Uterus (tissue), 2 donors: ENCODE data around the gene SMG9.

Experiments used
- CTCF ChIP-seq, 4 experiments: fragments of 200-600 bp in 2 of 4; fragments of 450-650 bp in 2 of 4; sonication (generic) in 2 of 4; IDR thresholded peaks; one replicate each; pipeline ENCODE4 v1.5.1; 2016 to 2019; ENCODE audit warnings: antibody characterized with exemption in 4 of 4, mild to moderate bottlenecking in 2 of 4, moderate library complexity in 1 of 4
- POLR2A ChIP-seq, 2 donors: fragments of 450-650 bp; IDR thresholded peaks; one replicate each; pipeline ENCODE4 v1.6.1; 2016; ENCODE audit warnings: antibody characterized with exemption in 2 of 2, mild to moderate bottlenecking in 1 of 2, moderate library complexity in 1 of 2

GRCh38 chr19:43751466-43752220 lies 3.1 kb downstream of the SMG9 start:
- TF ChIP-seq POLR2A (IDR thresholded peaks at IDR 0.05): no peak
- no peak for TF ChIP-seq CTCF (IDR thresholded peaks at IDR 0.05)
